ENCODE measurements around the gene ADGRB3. TPM values are rescaled to one million over a fixed set of nuclear protein-coding genes. Genes with fewer than 3 reads are reported as not detected.

The ADGRB3 gene
- total RNA-seq, 1 experiment from 2014 or later = 0.09 TPM

DNA sequence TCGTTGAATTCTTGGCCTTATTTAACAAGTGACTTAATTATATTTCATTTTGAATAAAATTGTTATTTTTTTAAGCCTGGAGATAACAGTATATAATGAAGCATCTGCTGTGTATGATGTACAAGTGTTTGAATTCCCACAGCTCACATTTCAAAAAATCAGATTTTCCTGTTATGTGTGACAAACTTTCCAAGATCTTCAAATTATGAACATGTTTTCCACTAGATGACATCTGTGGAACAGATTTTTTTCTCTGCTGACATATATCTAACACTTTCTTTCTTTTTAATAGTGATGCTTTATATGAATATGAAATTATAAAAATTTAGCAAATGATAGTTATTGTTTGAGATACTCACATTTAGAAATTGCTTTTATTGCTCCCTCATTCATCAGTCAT lies 678.9 kb downstream of the ADGRB3 start:
- no peaks in the 10 kb centered on the region for H3K9me3 Mint-ChIP-seq (ENCODE audit: low read depth, unreplicated experiment)
- DNase-seq = no peak
- TF ChIP-seq CTCF (IDR thresholded peaks at IDR 0.05; ENCODE audit: unreplicated experiment) = no peak
- no peak overlapping the region for H3K27ac Mint-ChIP-seq (ENCODE audit: unreplicated experiment)
- intact Hi-C loops (cut with micrococcal nuclease; ENCODE audit: unreplicated experiment) = no loop called here
- no peaks in the 10 kb centered on the region for H3K4me1 Mint-ChIP-seq (ENCODE audit: low read depth, unreplicated experiment)
- H3K27me3 Mint-ChIP-seq (ENCODE audit: unreplicated experiment) = no peaks in the 10 kb centered on the region
- CTCF ChIA-PET = no interaction called here
- H3K36me3 Mint-ChIP-seq (ENCODE audit: insufficient read depth, unreplicated experiment) = no peaks in the 10 kb centered on the region
- no peak overlapping the region for H3K4me3 Mint-ChIP-seq (ENCODE audit: low read depth, unreplicated experiment)
- no TSS peak for BruUV-seq (replicated peaks)

- no TSS peak for BruUV-seq (replicated peaks)
- no peaks in the 10 kb centered on the region for H3K4me1 Mint-ChIP-seq (ENCODE audit: low read depth, unreplicated experiment)
- intact Hi-C loops (cut with micrococcal nuclease; ENCODE audit: unreplicated experiment) = no loop called here
- H3K4me3 Mint-ChIP-seq (ENCODE audit: low read depth, unreplicated experiment) = no peak overlapping the region
- no peak for DNase-seq
- H3K9me3 Mint-ChIP-seq (ENCODE audit: low read depth, unreplicated experiment) = no peaks in the 10 kb centered on the region
- H3K27ac Mint-ChIP-seq (ENCODE audit: unreplicated experiment) = no peak overlapping the region
- H3K27me3 Mint-ChIP-seq (ENCODE audit: unreplicated experiment) = no peaks in the 10 kb centered on the region
- CTCF ChIA-PET = no interaction called here
- H3K36me3 Mint-ChIP-seq (ENCODE audit: insufficient read depth, unreplicated experiment) = no peaks in the 10 kb centered on the region
- no peak for TF ChIP-seq CTCF (IDR thresholded peaks at IDR 0.05; ENCODE audit: unreplicated experiment)
Measured at GRCh38 chr6:69314531-69314930, 679.4 kb downstream of the ADGRB3 start.

- no peaks in the 10 kb centered on the region for H3K4me1 Mint-ChIP-seq (ENCODE audit: low read depth, unreplicated experiment)
- no peak overlapping the region for H3K27ac Mint-ChIP-seq (ENCODE audit: unreplicated experiment)
- intact Hi-C loops (cut with micrococcal nuclease; ENCODE audit: unreplicated experiment) = no loop called here
- CTCF ChIA-PET = interaction anchor here (0.6 kb wide), 1 partner anchor 1638 kb away, joined by 4 read pairs; no protein-coding TSS in a partner anchor
- H3K36me3 Mint-ChIP-seq (ENCODE audit: insufficient read depth, unreplicated experiment) = no peaks in the 10 kb centered on the region
- BruUV-seq (replicated peaks) = no TSS peak
- no peak for TF ChIP-seq CTCF (IDR thresholded peaks at IDR 0.05; ENCODE audit: unreplicated experiment)
- H3K27me3 Mint-ChIP-seq (ENCODE audit: unreplicated experiment) = no peaks in the 10 kb centered on the region
- no peak for DNase-seq
- H3K4me3 Mint-ChIP-seq (ENCODE audit: low read depth, unreplicated experiment) = no peak overlapping the region
- H3K9me3 Mint-ChIP-seq (ENCODE audit: low read depth, unreplicated experiment) = no peaks in the 10 kb centered on the region
Measured at GRCh38 chr6:69331886-69332285, 696.8 kb downstream of the ADGRB3 start.

DNA sequence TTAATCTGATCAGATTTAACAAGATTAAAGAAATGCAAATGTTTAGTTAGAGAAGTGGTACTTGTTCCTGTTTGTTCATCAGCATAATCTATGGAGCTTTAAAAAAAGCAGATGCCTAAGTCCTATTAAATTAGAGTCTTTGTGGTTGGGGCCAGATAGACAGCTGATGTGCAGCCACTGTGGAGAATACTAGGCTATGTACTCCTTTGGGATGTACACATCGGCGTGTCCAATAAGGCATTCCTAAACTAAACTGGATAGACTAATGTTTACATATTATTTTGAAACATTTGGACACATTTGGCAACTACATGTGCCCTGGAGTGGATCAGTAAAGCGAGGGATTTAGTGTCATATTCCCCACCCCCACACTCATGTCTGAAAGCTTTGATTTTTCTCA lies 702.2 kb downstream of the ADGRB3 start:
- Mint-ChIP-seq H3K4me1 (ENCODE audit: low read depth, unreplicated experiment) (no peaks in the 10 kb centered on the region), H3K9me3 (ENCODE audit: low read depth, unreplicated experiment) (no peaks in the 10 kb centered on the region), H3K36me3 (ENCODE audit: insufficient read depth, unreplicated experiment) (no peaks in the 10 kb centered on the region), H3K4me3 (ENCODE audit: low read depth, unreplicated experiment) (no peak overlapping the region), H3K27ac (ENCODE audit: unreplicated experiment) (no peak overlapping the region), H3K27me3 (ENCODE audit: unreplicated experiment) (no peaks in the 10 kb centered on the region)
- BruUV-seq (replicated peaks) = no TSS peak
- CTCF ChIA-PET = no interaction called here
- TF ChIP-seq CTCF (IDR thresholded peaks at IDR 0.05; ENCODE audit: unreplicated experiment) = no peak
- intact Hi-C loops (cut with micrococcal nuclease; ENCODE audit: unreplicated experiment) = no loop called here
- no peak for DNase-seq

Data from Calu3 (cell line).